GM12878 (cell line): ENCODE results near the gene PIGU. TPM values are rescaled to one million over a fixed set of nuclear protein-coding genes. Genes with fewer than 3 reads are reported as not detected.

Experiments used
- ATF7 ChIP-seq: fragments of 450-650 bp; IDR thresholded peaks from 2 replicates; pipeline ENCODE4 v1.6.1; 2016; ENCODE audit warnings: low read depth, mild to moderate bottlenecking
- BCL11A ChIP-seq: IDR thresholded peaks from 2 replicates; pipeline ENCODE4 v1.6.1; 2011; ENCODE audit warnings: low read depth, low read length
- BHLHE40 ChIP-seq, 2 experiments: fragments of 450-650 bp in 1 of 2; IDR thresholded peaks; 2 replicates each; pipeline ENCODE4 v1.6.1; 2011 to 2017; ENCODE audit warnings: low read depth in 2 of 2, borderline replicate concordance in 1 of 2, improper control_type of control experiment in 1 of 2, low read length in 1 of 2, mild to moderate bottlenecking in 1 of 2
- CREM ChIP-seq: IDR thresholded peaks from 2 replicates; pipeline ENCODE4 v1.6.1; 2014; ENCODE audit warnings: antibody characterized with exemption, low read depth
- EED ChIP-seq: sonication (generic); IDR thresholded peaks from 2 replicates; pipeline ENCODE4 v1.6.1; 2016; ENCODE audit warnings: antibody characterized with exemption, low read depth
- IKZF1 ChIP-seq: fragments of 450-650 bp; conservative IDR thresholded peaks from 2 replicates; pipeline ENCODE4 v1.6.1; 2017; ENCODE audit warnings: antibody characterized with exemption, mild to moderate bottlenecking
- MTA2 ChIP-seq: fragments of 450-650 bp; IDR thresholded peaks from 2 replicates; pipeline ENCODE4 v1.6.1; 2016; ENCODE audit warnings: low read depth, mild to moderate bottlenecking, moderate library complexity
- NFIC ChIP-seq: IDR thresholded peaks from 2 replicates; pipeline ENCODE4 v1.6.1; 2012; ENCODE audit warnings: low read depth, mild to moderate bottlenecking, inconsistent platforms, low read length, moderate library complexity
- NR2F1 ChIP-seq: fragments of 450-650 bp; conservative IDR thresholded peaks from 2 replicates; pipeline ENCODE4 v1.6.1; 2017; ENCODE audit warnings: mild to moderate bottlenecking
- RUNX3 ChIP-seq: IDR thresholded peaks from 2 replicates; pipeline ENCODE4 v1.6.1; 2012; ENCODE audit warnings: low read length, inconsistent platforms
- SKIL ChIP-seq: fragments of 450-650 bp; IDR thresholded peaks from 2 replicates; pipeline ENCODE4 v1.6.1; 2017; ENCODE audit warnings: mild to moderate bottlenecking, low read depth, inconsistent platforms; ENCODE audit not compliant: poor library complexity, severe bottlenecking
- SMARCA5 ChIP-seq: fragments of 450-650 bp; IDR thresholded peaks from 2 replicates; pipeline ENCODE4 v1.6.1; 2017; ENCODE audit warnings: mild to moderate bottlenecking
- SREBF1 ChIP-seq: IDR thresholded peaks from 2 replicates; pipeline ENCODE4 v1.6.1; 2012; ENCODE audit warnings: mild to moderate bottlenecking, low read length
- ZNF217 ChIP-seq: fragments of 450-650 bp; IDR thresholded peaks from 2 replicates; pipeline ENCODE4 v1.6.1; 2017; ENCODE audit warnings: antibody characterized with exemption, mild to moderate bottlenecking
- polyA plus RNA-seq, 11 experiments: library from polyadenylated mRNA; depleted of rRNA in 4 of 11; unstranded in 6 of 11; stranded (reverse) in 5 of 11; fragments of >200 nt; fragmentation: Nextera tagmentation in 4 of 11; fragmentation: Illumina TruSeq in 1 of 11; extraction: Ambion mirVana in 4 of 11; extraction: Trizol in 1 of 11; gene quantifications; 1 replicate in 1 of 11; 2 replicates in 10 of 11; pipeline versions ENCODE4 v1.2.1 to v1.2.3, GENCODE V29; 2011 to 2016; ENCODE audit warnings: inconsistent platforms in 2 of 11, missing spikeins in 2 of 11, low read depth in 1 of 11
- total RNA-seq, 4 experiments: library from RNA; depleted of rRNA in 3 of 4; stranded (reverse); fragments of >200 nt in 3 of 4; fragmentation: Illumina TruSeq in 1 of 4; extraction: Trizol in 1 of 4; gene quantifications; 2 replicates each; pipeline versions ENCODE4 v1.2.1 to v1.2.3, GENCODE V29; 2013 to 2021
- TF ChIP-seq, protein P1 (sequence below): IDR thresholded peaks from 2 replicates; pipeline ENCODE4 v1.6.1; 2012; ENCODE audit warnings: low read length, inconsistent platforms
- TF ChIP-seq, protein P2 (sequence below): IDR thresholded peaks from 2 replicates; pipeline ENCODE4 v1.6.1; 2011; ENCODE audit warnings: borderline replicate concordance, low read depth, mild to moderate bottlenecking, moderate library complexity, low read length; ENCODE audit not compliant: insufficient read depth, poor library complexity, severe bottlenecking

The PIGU gene
- total and polyA plus RNA-seq, 10 of the 15 experiments (the other 5 are each of a cell fraction or from before 2014, with no cell fraction given): 4.1 to 88.2 (median 25.0) TPM

- TF ChIP-seq SKIL (peak; percentile 82), IKZF1 (peak; percentile 76), RUNX3 (peak; percentile 83), SREBF1 (0 out of 2 replicates have a peak, but pooled peaks have one; percentile 47), SMARCA5 (peak; percentile 93), BHLHE40 (IDR thresholded peaks at IDR 0.05; ENCODE audit: borderline replicate concordance in 1 of 2, low read depth in 2 of 2, low read length in 1 of 2) (0 out of 4 replicates have a peak, but pooled peaks of 1 of the 2 experiments have one; percentile 17), ZNF217 (peak; percentile 88; the same call in 1 of the 2 replicates), EED (peak; percentile 81), NR2F1 (peak; percentile 73), MTA2 (peak; percentile 83), ATF7 (peak; percentile 72; the same call in 1 of the 2 replicates), BCL11A (peak; percentile 56; the same call in 1 of the 2 replicates), CREM (0 out of 2 replicates have a peak, but pooled peaks have one; percentile 22), NFIC (peak; percentile 91)
- TF ChIP-seq, protein P1, sequence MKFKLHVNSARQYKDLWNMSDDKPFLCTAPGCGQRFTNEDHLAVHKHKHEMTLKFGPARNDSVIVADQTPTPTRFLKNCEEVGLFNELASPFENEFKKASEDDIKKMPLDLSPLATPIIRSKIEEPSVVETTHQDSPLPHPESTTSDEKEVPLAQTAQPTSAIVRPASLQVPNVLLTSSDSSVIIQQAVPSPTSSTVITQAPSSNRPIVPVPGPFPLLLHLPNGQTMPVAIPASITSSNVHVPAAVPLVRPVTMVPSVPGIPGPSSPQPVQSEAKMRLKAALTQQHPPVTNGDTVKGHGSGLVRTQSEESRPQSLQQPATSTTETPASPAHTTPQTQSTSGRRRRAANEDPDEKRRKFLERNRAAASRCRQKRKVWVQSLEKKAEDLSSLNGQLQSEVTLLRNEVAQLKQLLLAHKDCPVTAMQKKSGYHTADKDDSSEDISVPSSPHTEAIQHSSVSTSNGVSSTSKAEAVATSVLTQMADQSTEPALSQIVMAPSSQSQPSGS: peak; percentile 85
- TF ChIP-seq, protein P2, sequence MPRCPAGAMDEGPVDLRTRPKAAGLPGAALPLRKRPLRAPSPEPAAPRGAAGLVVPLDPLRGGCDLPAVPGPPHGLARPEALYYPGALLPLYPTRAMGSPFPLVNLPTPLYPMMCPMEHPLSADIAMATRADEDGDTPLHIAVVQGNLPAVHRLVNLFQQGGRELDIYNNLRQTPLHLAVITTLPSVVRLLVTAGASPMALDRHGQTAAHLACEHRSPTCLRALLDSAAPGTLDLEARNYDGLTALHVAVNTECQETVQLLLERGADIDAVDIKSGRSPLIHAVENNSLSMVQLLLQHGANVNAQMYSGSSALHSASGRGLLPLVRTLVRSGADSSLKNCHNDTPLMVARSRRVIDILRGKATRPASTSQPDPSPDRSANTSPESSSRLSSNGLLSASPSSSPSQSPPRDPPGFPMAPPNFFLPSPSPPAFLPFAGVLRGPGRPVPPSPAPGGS: peak; percentile 64
These were observed 42.5 kb upstream of the PIGU start (continued) for GRCh38 chr20:34719242-34720017.
